ENCODE measurements around the gene DAB2. TPM values are rescaled to one million over a fixed set of nuclear protein-coding genes. Genes with fewer than 3 reads are reported as not detected.

DAB2 gene
- polyA plus RNA-seq, 1 donor (not counting 4 experiments of a cell fraction or from before 2014, with no cell fraction given): 10.4 TPM

DNA sequence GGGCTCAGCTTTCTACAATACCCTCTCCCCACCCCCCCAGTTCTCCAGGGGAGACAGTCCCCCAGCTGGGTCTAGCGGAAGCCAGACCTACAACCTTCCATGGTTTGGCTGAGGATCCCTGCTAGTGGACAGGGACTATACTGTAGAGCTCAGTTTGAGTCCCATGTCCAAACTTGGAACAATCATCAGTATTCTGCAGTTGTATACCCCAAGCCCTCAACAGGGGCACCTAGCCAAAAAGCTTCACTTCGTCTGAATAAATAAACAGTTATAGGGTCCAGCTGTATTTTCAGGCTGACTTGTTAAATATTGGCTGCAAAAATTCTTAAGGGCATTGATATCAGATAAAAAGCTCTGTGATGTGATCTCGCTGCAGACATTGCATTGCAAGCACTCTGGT, 45.1 kb downstream of the DAB2 start:
- H3K4me2 ChIP-seq (ENCODE audit: control insufficient read depth, extremely low read depth, insufficient read depth, low read depth, low read length): no peak overlapping the region
- DNase-seq (ENCODE audit: low read depth, low spot score) (no peak), FAIRE-seq (no peak)
- H2AFZ ChIP-seq (ENCODE audit: control insufficient read depth, low read length): no peak overlapping the region
- no peaks in the 10 kb centered on the region for H3K9me1 ChIP-seq (ENCODE audit: control insufficient read depth, extremely low read depth, insufficient read depth, low read length)
- H3K79me2 ChIP-seq (ENCODE audit: control insufficient read depth, insufficient read depth, low read length): no peaks in the 10 kb centered on the region
- no peaks in the 10 kb centered on the region for H3K36me3 ChIP-seq (ENCODE audit: control insufficient read depth in 2 of 2, extremely low read depth in 1 of 2, insufficient read depth in 2 of 2, low read length in 2 of 2)
- no peak overlapping the region for H3K27ac ChIP-seq (ENCODE audit: control insufficient read depth, insufficient read depth, low read length)
- dilution Hi-C loops (cut with MboI; ENCODE audit: extremely low pct_ligation_motif_present, low sequenced_read_pairs): loop anchor here (25.0 kb wide), 1 partner anchor 158 kb away; no protein-coding TSS in a partner anchor
- H3K27me3 ChIP-seq (ENCODE audit: control insufficient read depth, extremely low read depth, insufficient read depth, low read length): no peaks in the 10 kb centered on the region
- H4K20me1 ChIP-seq (ENCODE audit: control insufficient read depth, extremely low read depth, insufficient read depth, low read length): no peaks in the 10 kb centered on the region
- H3K9me3 ChIP-seq (ENCODE audit: control insufficient read depth, low read depth, low read length): no peaks in the 10 kb centered on the region
- no peak overlapping the region for H3K4me3 ChIP-seq (ENCODE audit: control insufficient read depth in 2 of 3, extremely low read depth in 1 of 3, insufficient read depth in 2 of 3, low read depth in 1 of 3, low read length in 3 of 3)
- no peak overlapping the region for H3K9ac ChIP-seq (ENCODE audit: control insufficient read depth, extremely low read depth, insufficient read depth, low read length)
- TF ChIP-seq EZH2 (IDR thresholded peaks at IDR 0.05; ENCODE audit: low read length): no peak
- TF ChIP-seq, protein P1, sequence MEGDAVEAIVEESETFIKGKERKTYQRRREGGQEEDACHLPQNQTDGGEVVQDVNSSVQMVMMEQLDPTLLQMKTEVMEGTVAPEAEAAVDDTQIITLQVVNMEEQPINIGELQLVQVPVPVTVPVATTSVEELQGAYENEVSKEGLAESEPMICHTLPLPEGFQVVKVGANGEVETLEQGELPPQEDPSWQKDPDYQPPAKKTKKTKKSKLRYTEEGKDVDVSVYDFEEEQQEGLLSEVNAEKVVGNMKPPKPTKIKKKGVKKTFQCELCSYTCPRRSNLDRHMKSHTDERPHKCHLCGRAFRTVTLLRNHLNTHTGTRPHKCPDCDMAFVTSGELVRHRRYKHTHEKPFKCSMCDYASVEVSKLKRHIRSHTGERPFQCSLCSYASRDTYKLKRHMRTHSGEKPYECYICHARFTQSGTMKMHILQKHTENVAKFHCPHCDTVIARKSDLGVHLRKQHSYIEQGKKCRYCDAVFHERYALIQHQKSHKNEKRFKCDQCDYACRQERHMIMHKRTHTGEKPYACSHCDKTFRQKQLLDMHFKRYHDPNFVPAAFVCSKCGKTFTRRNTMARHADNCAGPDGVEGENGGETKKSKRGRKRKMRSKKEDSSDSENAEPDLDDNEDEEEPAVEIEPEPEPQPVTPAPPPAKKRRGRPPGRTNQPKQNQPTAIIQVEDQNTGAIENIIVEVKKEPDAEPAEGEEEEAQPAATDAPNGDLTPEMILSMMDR (optimal IDR thresholded peaks at IDR 0.05 in 1 of 3, IDR thresholded peaks at IDR 0.05 in 1 of 3, conservative IDR thresholded peaks at IDR 0.05 in 1 of 3; ENCODE audit: extremely low read depth in 1 of 3, insufficient read depth in 2 of 3, low read length in 3 of 3): no peak
- H3K4me1 ChIP-seq (ENCODE audit: control insufficient read depth, extremely low read depth, insufficient read depth, low read length): no peaks in the 10 kb centered on the region

- no peaks in the 10 kb centered on the region for H3K27me3 ChIP-seq (ENCODE audit: control insufficient read depth, extremely low read depth, insufficient read depth, low read length)
- H3K9me3 ChIP-seq (ENCODE audit: control insufficient read depth, low read depth, low read length): no peaks in the 10 kb centered on the region
- H3K36me3 ChIP-seq (ENCODE audit: control insufficient read depth in 2 of 2, extremely low read depth in 1 of 2, insufficient read depth in 2 of 2, low read length in 2 of 2): peaks cover 0 to 2% of the 10 kb centered on the region in 2 experiments
- dilution Hi-C loops (cut with MboI; ENCODE audit: extremely low pct_ligation_motif_present, low sequenced_read_pairs): loop anchor here (25.0 kb wide), 1 partner anchor 160 kb away; no protein-coding TSS in a partner anchor
- no peak overlapping the region for H3K4me2 ChIP-seq (ENCODE audit: control insufficient read depth, extremely low read depth, insufficient read depth, low read depth, low read length)
- H3K27ac ChIP-seq (ENCODE audit: control insufficient read depth, insufficient read depth, low read length): no peak overlapping the region
- no peak for DNase-seq (ENCODE audit: low read depth, low spot score)
- no peak overlapping the region for H3K9ac ChIP-seq (ENCODE audit: control insufficient read depth, extremely low read depth, insufficient read depth, low read length)
- H3K4me3 ChIP-seq (ENCODE audit: control insufficient read depth in 2 of 3, extremely low read depth in 1 of 3, insufficient read depth in 2 of 3, low read depth in 1 of 3, low read length in 3 of 3): no peak overlapping the region
- H4K20me1 ChIP-seq (ENCODE audit: control insufficient read depth, extremely low read depth, insufficient read depth, low read length): no peaks in the 10 kb centered on the region
- H3K4me1 ChIP-seq (ENCODE audit: control insufficient read depth, extremely low read depth, insufficient read depth, low read length): no peaks in the 10 kb centered on the region
- no peaks in the 10 kb centered on the region for H3K9me1 ChIP-seq (ENCODE audit: control insufficient read depth, extremely low read depth, insufficient read depth, low read length)
- H2AFZ ChIP-seq (ENCODE audit: control insufficient read depth, low read length): no peak overlapping the region
- no peaks in the 10 kb centered on the region for H3K79me2 ChIP-seq (ENCODE audit: control insufficient read depth, insufficient read depth, low read length)
- FAIRE-seq: no peak
- TF ChIP-seq, protein P1 (optimal IDR thresholded peaks at IDR 0.05 in 1 of 3, IDR thresholded peaks at IDR 0.05 in 1 of 3, conservative IDR thresholded peaks at IDR 0.05 in 1 of 3; ENCODE audit: extremely low read depth in 1 of 3, insufficient read depth in 2 of 3, low read length in 3 of 3): no peak
- no peak for TF ChIP-seq EZH2 (IDR thresholded peaks at IDR 0.05; ENCODE audit: low read length)
These were observed 47.2 kb downstream of the DAB2 start for GRCh38 chr5:39377613-39378012.
